Thyroid gland (tissue), 4 donors: ENCODE data around the gene KRTAP4-7.
"Not testable (repeated sequence)": the region's sequence is repeated elsewhere in the genome, so short reads cannot be mapped to it uniquely, and the experiment has no call there.

ENCODE experiments used
- POLR2A ChIP-seq, 2 donors: fragments of 450-650 bp; IDR thresholded peaks; one replicate each; pipeline ENCODE4 v1.6.1; 2017; ENCODE audit warnings: antibody characterized with exemption in 2 of 2, mild to moderate bottlenecking in 2 of 2, moderate library complexity in 1 of 2
- TF ChIP-seq, protein P1 (sequence below), 6 experiments: fragments of 200-600 bp in 3 of 6; fragments of 450-650 bp in 3 of 6; sonication (generic) in 3 of 6; IDR thresholded peaks; one replicate each; pipeline ENCODE4 v1.5.1; 2016 to 2019; ENCODE audit warnings: antibody characterized with exemption in 6 of 6, mild to moderate bottlenecking in 2 of 6, inconsistent platforms in 1 of 6, moderate library complexity in 1 of 6

GRCh38 chr17:41117846-41118386 is 34.0 kb downstream of the KRTAP4-7 start, which contains the start of gene KRTAP4-11:
- TF ChIP-seq, protein P1, sequence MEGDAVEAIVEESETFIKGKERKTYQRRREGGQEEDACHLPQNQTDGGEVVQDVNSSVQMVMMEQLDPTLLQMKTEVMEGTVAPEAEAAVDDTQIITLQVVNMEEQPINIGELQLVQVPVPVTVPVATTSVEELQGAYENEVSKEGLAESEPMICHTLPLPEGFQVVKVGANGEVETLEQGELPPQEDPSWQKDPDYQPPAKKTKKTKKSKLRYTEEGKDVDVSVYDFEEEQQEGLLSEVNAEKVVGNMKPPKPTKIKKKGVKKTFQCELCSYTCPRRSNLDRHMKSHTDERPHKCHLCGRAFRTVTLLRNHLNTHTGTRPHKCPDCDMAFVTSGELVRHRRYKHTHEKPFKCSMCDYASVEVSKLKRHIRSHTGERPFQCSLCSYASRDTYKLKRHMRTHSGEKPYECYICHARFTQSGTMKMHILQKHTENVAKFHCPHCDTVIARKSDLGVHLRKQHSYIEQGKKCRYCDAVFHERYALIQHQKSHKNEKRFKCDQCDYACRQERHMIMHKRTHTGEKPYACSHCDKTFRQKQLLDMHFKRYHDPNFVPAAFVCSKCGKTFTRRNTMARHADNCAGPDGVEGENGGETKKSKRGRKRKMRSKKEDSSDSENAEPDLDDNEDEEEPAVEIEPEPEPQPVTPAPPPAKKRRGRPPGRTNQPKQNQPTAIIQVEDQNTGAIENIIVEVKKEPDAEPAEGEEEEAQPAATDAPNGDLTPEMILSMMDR (IDR thresholded peaks at IDR 0.05), result not testable (repeated sequence)
- not testable (repeated sequence) for TF ChIP-seq POLR2A (IDR thresholded peaks at IDR 0.05)
